ENCODE measurements around the gene ZNF276.

Gene ZNF276

GRCh38 chr16:89712274-89712781 is 9.0 kb upstream of the ZNF276 start:
- DNase-seq (ENCODE audit: low read depth): no peak

- no peak for DNase-seq (ENCODE audit: low read depth)
Observed at GRCh38 chr16:89716493-89716892, 4.8 kb upstream of the ZNF276 start.

GRCh38 chr16:89716916-89717687 is 4.2 kb upstream of the ZNF276 start:
- DNase-seq (ENCODE audit: low read depth): no peak

GRCh38 chr16:89717688-89718505 is 3.4 kb upstream of the ZNF276 start:
- DNase-seq (ENCODE audit: low read depth): no peak

GRCh38 chr16:89720551-89720812 is 855 bp upstream of the ZNF276 start:
- DNase-seq (ENCODE audit: low read depth): no peak

- peak; percentile 79 for DNase-seq (ENCODE audit: low read depth)
Observed at GRCh38 chr16:89721546-89722391, 432 bp downstream of the ZNF276 start.

- peak; percentile 43 for DNase-seq (ENCODE audit: low read depth)
Observed at GRCh38 chr16:89722392-89723278, 1.3 kb downstream of the ZNF276 start.

GRCh38 chr16:89723279-89724250 is 2.2 kb downstream of the ZNF276 start:
- DNase-seq (ENCODE audit: low read depth): peak; percentile 70

- no peak for DNase-seq (ENCODE audit: low read depth)
Observed at GRCh38 chr16:89727406-89728120, 6.2 kb downstream of the ZNF276 start.

- DNase-seq (ENCODE audit: low read depth): no peak
Observed at GRCh38 chr16:89729293-89729692, 8.0 kb downstream of the ZNF276 start.

GRCh38 chr16:89729863-89730593 is 8.7 kb downstream of the ZNF276 start:
- DNase-seq (ENCODE audit: low read depth): no peak

GRCh38 chr16:89730610-89731234 is 9.4 kb downstream of the ZNF276 start:
- no peak for DNase-seq (ENCODE audit: low read depth)

- DNase-seq (ENCODE audit: low read depth): no peak
Observed at GRCh38 chr16:89732142-89732917, 11.0 kb downstream of the ZNF276 start.

GRCh38 chr16:89732918-89733242 is 11.5 kb downstream of the ZNF276 start:
- no peak for DNase-seq (ENCODE audit: low read depth)

GRCh38 chr16:89733322-89733721 is 12.0 kb downstream of the ZNF276 start:
- no peak for DNase-seq (ENCODE audit: low read depth)

GRCh38 chr16:89733792-89734191 is 12.5 kb downstream of the ZNF276 start:
- DNase-seq (ENCODE audit: low read depth): no peak

- no peak for DNase-seq (ENCODE audit: low read depth)
Observed at GRCh38 chr16:89736554-89736953, 15.2 kb downstream of the ZNF276 start.
